CD4-positive, alpha-beta T cell (primary cell): ENCODE measurements around the gene PFAS. TPM values are rescaled to one million over a fixed set of nuclear protein-coding genes. Genes with fewer than 3 reads are reported as not detected.

Source experiments
- ATAC-seq: fragments of 200-7000 bp; cut with Tn5 transposase; one replicate; pipeline ENCODE4 v1.10.0; 2022; ENCODE audit warnings: mild to moderate bottlenecking; ENCODE audit not compliant: poor library complexity
- CTCF ChIA-PET: fragments of 350-600 bp; sonication (Branson Sonifier 250); formaldehyde crosslinking; loops from one replicate; lab custom pipeline; 2021; ENCODE audit warnings: antibody characterized with exemption, inconsistent platforms; lab: Charles Lee
- POLR2A ChIA-PET: fragments of 350-600 bp; sonication (Branson Sonifier 250); formaldehyde crosslinking; loops from one replicate; lab custom pipeline; 2021; ENCODE audit warnings: antibody characterized with exemption, inconsistent platforms; lab: Charles Lee
- DNase-seq, 14 experiments: peaks; one replicate each; pipeline ENCODE4 v3.0.0-alpha.2; 2013 to 2020; ENCODE audit warnings: mixed read lengths in 2 of 14
- H3K27ac ChIP-seq, 2 donors: one replicate each; pipeline versions ENCODE4 v1.5.1 to v1.7.0; 2013; ENCODE audit warnings: low read length in 2 of 2, low read depth in 1 of 2, mild to moderate bottlenecking in 1 of 2
- H3K27me3 ChIP-seq, 2 experiments: 1 replicate in 1 of 2; 2 replicates in 1 of 2; pipeline versions ENCODE4 v1.6.1 to v1.7.0; 2013; ENCODE audit warnings: low read length in 2 of 2, control low read depth in 1 of 2, mild to moderate bottlenecking in 1 of 2, moderate library complexity in 1 of 2; ENCODE audit not compliant: insufficient read depth in 2 of 2, control insufficient read depth in 1 of 2
- H3K36me3 ChIP-seq: one replicate; pipeline ENCODE4 v1.6.1; 2013; ENCODE audit warnings: low read length, control low read depth; ENCODE audit not compliant: insufficient read depth
- H3K4me1 ChIP-seq: one replicate; pipeline ENCODE4 v1.6.1; 2013; ENCODE audit warnings: low read length, control low read depth; ENCODE audit not compliant: insufficient read depth
- H3K4me3 ChIP-seq: one replicate; pipeline ENCODE4 v1.5.1; 2013; ENCODE audit warnings: mild to moderate bottlenecking, low read length, moderate library complexity
- H3K9me3 ChIP-seq, 2 experiments: 1 replicate in 1 of 2; 2 replicates in 1 of 2; pipeline versions ENCODE4 v1.6.1 to v1.7.0; 2013; ENCODE audit warnings: low read length in 2 of 2, mild to moderate bottlenecking in 2 of 2, control low read depth in 1 of 2, moderate library complexity in 1 of 2; ENCODE audit not compliant: control insufficient read depth in 1 of 2, insufficient read depth in 1 of 2
- H3K27ac Mint-ChIP-seq: one replicate; pipeline ENCODE4 v1.8.0; 2020; ENCODE audit warnings: mixed read lengths
- H3K27me3 Mint-ChIP-seq: one replicate; pipeline ENCODE4 v1.8.0; 2021; ENCODE audit warnings: mixed read lengths
- H3K36me3 Mint-ChIP-seq: one replicate; pipeline ENCODE4 v1.8.0; 2021; ENCODE audit warnings: low read depth, mixed read lengths
- H3K4me1 Mint-ChIP-seq: one replicate; pipeline ENCODE4 v1.8.0; 2021; ENCODE audit warnings: low read depth, mixed read lengths
- H3K4me3 Mint-ChIP-seq: one replicate; pipeline ENCODE4 v1.8.0; 2020; ENCODE audit warnings: mild to moderate bottlenecking, mixed read lengths
- H3K9me3 Mint-ChIP-seq: one replicate; pipeline ENCODE4 v1.8.0; 2020; ENCODE audit warnings: mixed read lengths
- intact Hi-C, 2 experiments: fragments of 100-400 bp; cut with DNase I in 1 of 2; cut with micrococcal nuclease in 1 of 2; formaldehyde crosslinking; loops; one replicate each; pipeline versions ENCODE4 v1.15.1 to v1.9.0; 2023 to 2025; cut with DNase I, micrococcal nuclease
- polyA plus RNA-seq, 2 donors: library from polyadenylated mRNA; unstranded; fragments of 120-200 nt; gene quantifications; one replicate each; pipeline ENCODE4 v1.2.1, GENCODE V29; 2013
- total RNA-seq, 174 experiments: library from RNA in 2 of 174; stranded (reverse) in 2 of 174; gene quantifications; one replicate each; pipeline ENCODE4 v1.2.3 and lab custom pipeline; 2021 to 2026
- TF ChIP-seq, protein P1 (sequence below): fragments of 200-600 bp; IDR thresholded peaks from one replicate; pipeline ENCODE4 v1.8.0; 2022; ENCODE audit warnings: antibody characterized with exemption, mild to moderate bottlenecking

PFAS gene
- total RNA-seq (10 to 100 TPM; 22.3 to 23.0 TPM), total RNA-seq (lab: John Stamatoyannopoulos, UW) (12.3 to 349 (median 38.2) reads per million in 172 experiments)
- polyA plus RNA-seq (2013, experiment 1 of 2), result 14.3 TPM
- polyA plus RNA-seq (2013, experiment 2 of 2), result 15.0 TPM

DNA sequence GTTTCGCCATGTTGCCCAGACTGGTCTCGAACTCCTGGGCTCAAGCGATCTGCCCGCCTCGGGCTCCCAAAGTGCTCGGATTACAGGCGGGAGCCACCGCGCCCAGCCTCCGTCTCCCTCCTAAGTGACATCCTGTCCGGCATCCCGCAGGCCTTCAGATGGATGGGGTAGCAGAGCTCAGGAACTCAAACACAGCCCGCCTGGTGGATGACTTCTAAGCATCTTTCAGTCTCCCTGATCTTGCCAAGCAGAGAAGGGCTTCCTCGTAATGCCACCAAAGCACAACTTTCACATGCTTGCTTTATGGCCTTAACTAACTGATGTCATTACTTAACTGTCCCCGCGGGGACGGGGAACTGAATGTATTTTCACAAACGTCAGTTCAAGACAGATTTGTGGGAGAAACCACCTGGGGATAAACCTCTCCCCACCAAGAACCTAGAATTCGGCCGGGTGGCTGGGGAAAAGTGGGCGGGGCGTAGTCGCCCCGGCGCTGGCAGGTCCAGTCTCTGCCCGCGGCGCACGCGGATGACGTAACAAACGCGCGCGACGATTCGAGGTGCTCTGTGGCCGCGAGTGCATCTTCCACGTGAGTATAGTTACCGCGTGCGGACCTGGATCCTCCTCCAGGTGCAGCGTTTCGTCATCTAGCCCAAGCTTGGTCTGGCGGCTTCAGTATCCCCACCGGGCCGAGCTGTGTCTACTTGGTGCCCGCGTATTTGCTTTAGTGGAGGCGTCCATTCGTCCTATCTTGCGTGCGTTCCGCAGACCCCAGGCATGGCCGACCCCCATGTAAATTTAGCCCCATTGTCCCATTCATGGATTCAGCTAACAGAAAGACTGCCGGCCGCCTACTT lies at the start of gene PFAS:
Gene PFAS (plus strand): TSS at position 539 of the 857 bp plus-strand sequence. CDS start 4,649 bp downstream, outside the sequence.
- intact Hi-C loops, result loop anchor here (1.0 to 5.0 kb wide), 10 partner anchors 37 to 130 kb away; partner anchors contain the start of genes AURKB (in 2 of the 2), HES7 (in 1 of the 2), RANGRF (in 1 of the 2) and SLC25A35 (in 1 of the 2)
- Mint-ChIP-seq H3K4me1 (peaks cover 62% of the 10 kb centered on the region), H3K27ac (peak within 1 kb of the TSS; percentile 100), H3K27me3 (peaks cover 5% of the 10 kb centered on the region), H3K4me3 (peak within 1 kb of the TSS; percentile 98), H3K36me3 (peaks cover 50% of the 10 kb centered on the region), H3K9me3 (no peaks in the 10 kb centered on the region)
- peaks cover 12% of the 10 kb centered on the region for H3K36me3 ChIP-seq
- H3K9me3 ChIP-seq, result no peaks in the 10 kb centered on the region
- H3K4me1 ChIP-seq, result peaks cover 53% of the 10 kb centered on the region
- no peaks in the 10 kb centered on the region for H3K27me3 ChIP-seq
- ChIA-PET CTCF (interaction anchor here (0.9 to 1.7 kb wide), 8 partner anchors 24 to 660 kb away, joined by 3 to 5 read pairs (median 4); partner anchors contain the start of genes AURKB and RANGRF), POLR2A (interaction anchor here (0.8 to 13.7 kb wide), 27 partner anchors 12 to 765 kb away, joined by 3 to 630 read pairs (median 9); partner anchors contain the start of genes AURKB, BORCS6, HES7 and POLR2A)
- peak within 1 kb of the TSS; percentile 99 to 100 for H3K27ac ChIP-seq
- DNase-seq (peak; percentile 87 to 98 (median 94)), ATAC-seq (peak; percentile 35)
- TF ChIP-seq, protein P1, sequence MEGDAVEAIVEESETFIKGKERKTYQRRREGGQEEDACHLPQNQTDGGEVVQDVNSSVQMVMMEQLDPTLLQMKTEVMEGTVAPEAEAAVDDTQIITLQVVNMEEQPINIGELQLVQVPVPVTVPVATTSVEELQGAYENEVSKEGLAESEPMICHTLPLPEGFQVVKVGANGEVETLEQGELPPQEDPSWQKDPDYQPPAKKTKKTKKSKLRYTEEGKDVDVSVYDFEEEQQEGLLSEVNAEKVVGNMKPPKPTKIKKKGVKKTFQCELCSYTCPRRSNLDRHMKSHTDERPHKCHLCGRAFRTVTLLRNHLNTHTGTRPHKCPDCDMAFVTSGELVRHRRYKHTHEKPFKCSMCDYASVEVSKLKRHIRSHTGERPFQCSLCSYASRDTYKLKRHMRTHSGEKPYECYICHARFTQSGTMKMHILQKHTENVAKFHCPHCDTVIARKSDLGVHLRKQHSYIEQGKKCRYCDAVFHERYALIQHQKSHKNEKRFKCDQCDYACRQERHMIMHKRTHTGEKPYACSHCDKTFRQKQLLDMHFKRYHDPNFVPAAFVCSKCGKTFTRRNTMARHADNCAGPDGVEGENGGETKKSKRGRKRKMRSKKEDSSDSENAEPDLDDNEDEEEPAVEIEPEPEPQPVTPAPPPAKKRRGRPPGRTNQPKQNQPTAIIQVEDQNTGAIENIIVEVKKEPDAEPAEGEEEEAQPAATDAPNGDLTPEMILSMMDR, result no peak
- peak within 1 kb of the TSS; percentile 75 for H3K4me3 ChIP-seq

DNA sequence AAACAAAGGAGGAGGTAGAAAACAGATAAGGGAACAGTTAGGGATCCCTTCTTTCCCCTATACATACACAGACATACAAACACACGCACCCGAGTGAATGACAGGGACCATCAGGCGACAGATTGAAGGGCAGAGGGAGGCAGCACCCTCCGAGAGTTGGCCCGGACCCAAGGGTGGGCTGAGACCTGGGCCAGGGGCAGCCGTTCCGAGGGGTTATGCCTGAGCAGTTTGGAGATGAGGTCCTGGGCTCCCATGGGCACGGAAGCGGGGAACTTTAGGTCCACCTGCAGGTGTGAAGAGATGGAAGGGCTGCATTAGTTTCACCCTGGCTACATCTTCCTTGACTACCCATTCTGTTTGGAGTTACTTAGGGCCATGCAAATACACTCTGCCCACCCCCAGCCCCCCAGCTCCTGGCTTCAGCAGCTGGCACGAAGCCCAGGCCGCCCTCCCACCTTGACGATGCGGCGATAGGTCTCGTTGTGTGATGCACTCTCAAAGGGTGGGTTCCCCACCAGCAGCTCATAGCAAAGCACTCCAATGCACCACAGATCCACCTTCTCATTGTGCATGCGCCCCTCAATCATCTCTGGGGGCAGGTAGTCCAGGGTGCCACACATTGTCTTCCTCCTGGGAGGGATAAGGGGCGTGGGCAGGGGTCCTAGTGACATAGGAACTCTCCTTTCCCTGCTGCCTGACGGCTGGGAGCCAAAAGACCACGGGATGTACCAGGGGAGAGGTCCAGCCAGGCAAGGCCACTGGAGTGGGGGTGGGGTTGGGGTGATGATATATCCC lies 44.1 kb upstream of the PFAS start:
- peaks cover 8% of the 10 kb centered on the region for H3K4me1 ChIP-seq
- ATAC-seq (no peak), DNase-seq (no peak)
- POLR2A ChIA-PET, result interaction anchor here (8.7 kb wide), 1 partner anchor 17 kb away, joined by 109 read pairs; no protein-coding TSS in a partner anchor
- CTCF ChIA-PET, result interaction anchor here (0.5 kb wide), 1 partner anchor 20 kb away, joined by 3 read pairs; no protein-coding TSS in a partner anchor
- no peak overlapping the region for H3K4me3 ChIP-seq
- TF ChIP-seq, protein P1, result no peak
- intact Hi-C loops, result no loop called here
- no peaks in the 10 kb centered on the region for H3K9me3 ChIP-seq
- Mint-ChIP-seq H3K4me3 (no peak overlapping the region), H3K36me3 (no peaks in the 10 kb centered on the region), H3K9me3 (no peaks in the 10 kb centered on the region), H3K27me3 (no peaks in the 10 kb centered on the region), H3K27ac (no peak overlapping the region), H3K4me1 (peaks cover 7% of the 10 kb centered on the region)
- H3K27me3 ChIP-seq, result no peaks in the 10 kb centered on the region
- H3K36me3 ChIP-seq, result no peaks in the 10 kb centered on the region
- no peak overlapping the region for H3K27ac ChIP-seq

DNA sequence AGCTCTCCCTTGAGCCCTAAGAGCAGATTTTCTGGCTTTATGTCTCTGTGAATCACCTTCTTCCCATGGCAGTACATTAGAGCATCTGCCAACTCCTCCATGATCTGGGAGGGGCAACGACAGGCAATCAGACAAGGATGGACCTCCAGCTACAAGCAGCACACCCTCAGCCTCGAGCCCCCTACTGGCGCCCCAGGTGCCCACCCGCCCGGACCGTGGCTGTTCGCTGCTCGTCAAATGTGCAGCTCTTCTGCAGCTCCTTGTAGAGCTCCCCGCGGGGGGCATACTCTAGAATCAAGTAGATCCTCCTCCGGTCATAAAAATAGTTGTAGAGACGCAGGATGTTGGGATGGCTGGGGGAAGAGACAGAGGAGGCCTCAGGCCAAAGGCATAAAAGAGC lies 42.6 kb upstream of the PFAS start:
- Mint-ChIP-seq H3K4me1 (peaks cover 17% of the 10 kb centered on the region), H3K36me3 (no peaks in the 10 kb centered on the region), H3K27me3 (no peaks in the 10 kb centered on the region), H3K4me3 (no peak overlapping the region), H3K9me3 (no peaks in the 10 kb centered on the region), H3K27ac (no peak overlapping the region)
- H3K4me3 ChIP-seq, result no peak overlapping the region
- no peaks in the 10 kb centered on the region for H3K36me3 ChIP-seq
- H3K27me3 ChIP-seq, result no peaks in the 10 kb centered on the region
- intact Hi-C loops, result no loop called here
- ATAC-seq (no peak), DNase-seq (no peak)
- CTCF ChIA-PET, result no interaction called here
- peaks cover 16% of the 10 kb centered on the region for H3K4me1 ChIP-seq
- H3K9me3 ChIP-seq, result no peaks in the 10 kb centered on the region
- POLR2A ChIA-PET, result interaction anchor here (1.3 to 8.7 kb wide), 2 partner anchors 16 to 41 kb away, joined by 5 to 109 read pairs; partner anchors contain the start of gene CTC1
- TF ChIP-seq, protein P1, result no peak
- no peak overlapping the region for H3K27ac ChIP-seq
